HG02678 (cell line): Measurements from ENCODE around the gene P2RY14.

Experiments
- ATAC-seq: cut with Tn5 transposase; IDR thresholded peaks from one replicate; pipeline ENCODE4 v1.9.1; 2021; ENCODE audit warnings: mild to moderate bottlenecking, moderate library complexity; ENCODE audit not compliant: unreplicated experiment

The P2RY14 gene

DNA sequence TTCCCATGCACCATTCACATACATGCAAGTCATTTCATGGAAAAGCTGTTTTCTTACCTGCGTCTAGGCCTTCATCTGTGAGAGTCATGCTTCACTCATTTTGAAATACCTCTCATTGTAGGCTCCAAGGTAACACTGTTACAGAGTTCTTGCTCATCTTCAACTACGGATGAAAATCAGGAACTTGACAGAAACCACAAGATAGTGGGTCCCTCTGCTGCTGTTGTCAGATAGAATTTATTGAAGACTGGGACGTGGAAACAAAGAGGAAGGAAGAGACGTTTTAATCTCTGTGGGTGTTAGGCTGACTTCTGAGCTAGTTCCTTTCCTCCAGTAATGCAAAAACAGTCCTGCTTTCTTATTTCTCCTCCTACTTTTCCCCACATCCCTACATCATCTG, at the start of gene P2RY14:
Gene P2RY14, minus strand, starts transcription at position 313 of the 400 bp plus-strand sequence. CDS start 64,226 bp downstream, outside the sequence.
- ATAC-seq: no peak

DNA sequence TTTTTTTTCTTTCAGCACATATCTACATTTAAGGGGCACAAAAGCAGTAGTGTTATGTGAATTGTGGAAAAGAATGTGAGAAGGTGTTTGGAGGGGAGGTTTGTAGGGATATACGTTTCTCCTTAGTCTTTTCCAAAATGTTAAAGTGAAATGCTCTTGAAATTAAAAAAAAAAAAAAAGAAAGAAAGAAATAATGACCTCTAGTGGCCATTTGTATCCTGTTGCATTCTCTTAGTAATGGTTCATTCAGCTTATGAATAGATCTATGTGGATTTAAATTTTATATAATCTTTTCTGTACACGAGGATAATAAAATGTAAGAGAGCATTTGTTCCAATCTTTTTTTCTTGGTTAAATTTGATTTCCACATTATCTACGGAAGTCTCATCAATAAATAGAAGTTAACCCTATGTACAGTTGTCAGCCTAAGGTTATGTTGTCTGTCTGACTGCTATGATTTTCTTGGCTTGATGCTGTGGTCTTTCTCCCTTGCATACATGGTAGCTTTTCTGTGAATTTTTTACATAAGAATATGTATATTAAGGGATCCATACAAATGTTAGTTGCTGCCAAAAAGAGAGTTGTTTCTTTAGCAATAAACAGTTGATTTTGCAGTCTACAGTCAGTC, 49.3 kb upstream of the P2RY14 start:
- ATAC-seq: no peak

DNA sequence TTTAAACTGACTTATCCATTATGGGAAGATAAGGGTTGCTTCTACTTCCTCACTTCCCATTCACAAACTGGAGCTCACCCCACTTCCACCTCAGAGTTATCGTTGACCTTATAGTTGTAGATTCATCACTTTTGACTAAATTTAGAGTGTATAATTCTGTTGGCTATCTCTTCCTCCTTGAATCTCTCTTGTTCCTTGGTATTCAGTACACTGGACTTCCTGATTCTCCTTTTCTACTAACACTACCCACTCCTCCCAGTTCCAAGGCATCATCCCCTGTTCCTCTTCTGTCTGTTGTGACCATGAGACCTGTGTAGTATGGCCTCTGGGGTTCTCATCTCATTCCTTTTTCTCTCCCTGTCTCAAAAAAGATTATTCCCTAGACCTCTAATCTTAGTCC, 44.2 kb upstream of the P2RY14 start:
- ATAC-seq: no peak

GRCh38 chr3:151321526-151321925, 43.2 kb upstream of the P2RY14 start:
- ATAC-seq: no peak

GRCh38 chr3:151320131-151320530, 41.8 kb upstream of the P2RY14 start:
- no peak for ATAC-seq

DNA sequence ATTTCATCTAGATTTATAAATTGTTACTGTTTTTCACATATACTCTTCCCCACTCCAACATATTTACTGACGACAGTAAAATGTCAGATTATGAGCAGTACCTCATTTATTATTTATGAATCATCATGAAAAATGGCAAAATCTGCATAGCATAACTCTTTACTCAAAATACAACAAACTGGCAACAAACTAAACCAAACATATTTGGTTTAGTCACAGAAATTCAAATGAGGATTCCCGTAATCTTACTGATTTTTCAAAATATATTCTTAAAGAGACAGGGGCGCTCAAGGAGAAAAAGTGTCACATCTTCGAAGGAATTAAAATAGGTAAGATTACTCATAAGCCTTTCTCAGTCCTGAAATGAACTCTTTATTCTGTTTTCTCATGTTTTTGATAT, 41.3 kb upstream of the P2RY14 start:
- no peak for ATAC-seq

GRCh38 chr3:151318991-151319390, 40.6 kb upstream of the P2RY14 start:
- ATAC-seq: no peak

- no peak for ATAC-seq
Observed at GRCh38 chr3:151318313-151318712, 40.0 kb upstream of the P2RY14 start.

- no peak for ATAC-seq
Observed at GRCh38 chr3:151316267-151316991, 38.1 kb upstream of the P2RY14 start, which contains the start of gene GPR87. GPR87 (minus strand) TSS chr3:151316820; CDS start chr3:151300100, 16,720 bp downstream.

DNA sequence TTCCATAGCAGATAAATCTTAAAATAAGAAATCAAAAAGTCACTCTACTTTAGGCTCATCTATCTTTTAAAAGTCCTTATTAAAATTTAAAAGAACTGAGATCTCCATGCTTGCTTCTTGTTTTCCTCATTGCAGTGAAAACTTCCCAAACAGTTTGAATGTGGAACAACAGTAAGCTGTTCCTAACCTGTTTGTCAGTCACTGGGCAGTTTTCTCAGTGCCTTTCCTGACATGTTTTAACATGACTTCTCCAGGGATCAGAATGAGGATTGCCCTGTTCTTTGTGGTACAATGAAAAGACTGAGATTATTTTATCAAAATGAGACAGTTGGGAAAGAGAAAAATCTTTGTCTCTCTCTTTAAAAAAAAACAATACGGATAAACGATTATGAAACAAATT, 37.5 kb upstream of the P2RY14 start:
- no peak for ATAC-seq

GRCh38 chr3:151315136-151315535, 36.8 kb upstream of the P2RY14 start:
- ATAC-seq: no peak

DNA sequence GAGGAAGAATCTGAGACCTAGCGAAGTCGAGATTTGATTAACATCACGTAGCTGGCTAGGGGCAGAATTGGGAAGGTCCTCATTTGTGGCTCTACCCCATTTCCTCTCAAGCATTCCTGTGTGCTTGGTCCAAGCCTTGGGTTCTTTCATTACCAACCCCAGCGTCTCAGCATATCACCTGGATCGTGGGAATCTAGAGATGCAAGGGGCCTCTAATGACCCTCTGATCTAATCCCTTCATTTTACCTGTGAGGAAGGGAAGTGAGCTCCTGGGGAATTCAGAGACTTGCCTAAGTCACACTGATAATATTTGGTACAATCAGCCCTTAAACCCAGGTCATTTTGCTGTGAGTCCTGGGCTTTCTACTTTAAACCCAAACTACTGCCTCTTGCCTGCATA, 36.3 kb upstream of the P2RY14 start:
- ATAC-seq: no peak

DNA sequence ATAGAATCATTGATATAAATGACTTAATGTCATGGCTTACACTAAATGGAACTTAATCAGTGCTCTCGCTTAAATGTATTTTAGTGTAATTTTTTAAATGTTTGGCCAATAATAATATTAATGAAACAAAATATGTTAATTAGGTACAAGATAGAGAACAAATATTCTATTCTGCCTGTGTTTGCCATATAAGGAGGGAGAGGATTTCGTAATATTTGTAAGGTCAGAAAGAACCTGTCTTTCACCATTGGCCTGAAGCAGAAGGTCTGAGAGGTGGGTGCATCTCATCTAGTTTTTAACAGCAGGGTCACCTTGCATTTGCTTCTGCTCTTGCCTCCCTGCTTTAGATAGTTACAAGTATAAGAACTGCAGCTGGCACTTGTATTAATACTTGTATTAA, 35.8 kb upstream of the P2RY14 start:
- no peak for ATAC-seq

DNA sequence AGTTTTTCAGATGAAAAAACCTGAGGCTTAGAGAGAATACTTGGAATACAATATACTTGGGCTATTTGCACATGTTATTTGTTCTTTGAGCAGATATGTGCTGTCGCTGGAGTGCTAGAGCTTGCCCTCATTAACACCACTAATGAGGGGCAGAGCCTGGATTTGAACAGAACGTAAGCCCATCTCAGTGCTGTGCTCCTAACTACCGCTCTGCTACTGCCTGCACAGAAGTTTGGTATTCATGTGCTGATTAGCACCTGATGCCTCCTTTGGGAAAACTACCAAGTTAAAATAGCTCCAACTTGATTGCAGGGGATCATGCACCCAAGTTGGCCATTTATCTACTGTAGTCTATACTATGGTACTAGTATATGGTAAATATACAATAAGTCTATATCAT, 34.6 kb upstream of the P2RY14 start:
- no peak for ATAC-seq

GRCh38 chr3:151309566-151309965, 31.2 kb upstream of the P2RY14 start:
- no peak for ATAC-seq

DNA sequence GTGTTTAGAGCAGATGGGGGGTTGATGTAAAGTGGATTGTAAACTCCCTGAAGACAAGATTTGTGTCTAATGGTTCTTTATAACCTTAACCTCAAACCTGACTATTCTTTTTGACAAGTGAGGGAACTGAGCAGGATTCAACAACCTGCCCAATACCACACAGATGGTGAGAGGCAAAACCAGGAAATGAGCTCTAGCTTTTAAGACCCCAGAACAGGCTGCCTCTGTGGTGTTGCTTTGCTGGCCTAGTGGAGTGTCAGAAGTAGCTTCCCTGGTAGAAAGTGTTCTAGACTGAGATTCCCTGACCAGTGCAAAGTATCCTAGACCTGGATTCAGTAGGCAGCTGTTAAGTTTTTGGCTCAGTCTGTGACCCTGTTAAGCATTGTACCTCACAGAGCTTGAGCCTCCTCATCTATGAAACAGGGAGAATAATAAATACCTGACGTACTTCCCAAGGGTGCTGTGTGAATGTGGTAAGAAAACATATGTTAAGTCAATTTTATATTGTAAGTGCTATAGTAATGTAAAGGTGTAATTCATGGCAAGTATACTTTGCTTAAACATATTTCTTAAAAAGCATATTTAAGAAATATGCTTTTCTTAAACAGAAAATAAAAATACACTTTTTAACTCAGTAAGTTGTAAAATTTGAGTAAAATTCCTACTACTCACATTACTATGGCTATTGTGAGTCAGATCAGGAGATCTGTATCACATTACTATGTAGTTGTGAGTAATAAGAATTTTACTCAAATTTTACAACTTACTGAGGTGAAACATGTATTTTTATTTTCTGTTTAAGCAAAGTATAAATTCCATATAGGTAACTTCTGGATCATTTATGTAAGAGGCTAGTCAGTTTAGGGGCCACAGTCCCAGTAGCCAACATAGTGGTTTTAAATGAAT, 29.5 kb upstream of the P2RY14 start:
- ATAC-seq: no peak

GRCh38 chr3:151307131-151307530, 28.8 kb upstream of the P2RY14 start:
- no peak for ATAC-seq

DNA sequence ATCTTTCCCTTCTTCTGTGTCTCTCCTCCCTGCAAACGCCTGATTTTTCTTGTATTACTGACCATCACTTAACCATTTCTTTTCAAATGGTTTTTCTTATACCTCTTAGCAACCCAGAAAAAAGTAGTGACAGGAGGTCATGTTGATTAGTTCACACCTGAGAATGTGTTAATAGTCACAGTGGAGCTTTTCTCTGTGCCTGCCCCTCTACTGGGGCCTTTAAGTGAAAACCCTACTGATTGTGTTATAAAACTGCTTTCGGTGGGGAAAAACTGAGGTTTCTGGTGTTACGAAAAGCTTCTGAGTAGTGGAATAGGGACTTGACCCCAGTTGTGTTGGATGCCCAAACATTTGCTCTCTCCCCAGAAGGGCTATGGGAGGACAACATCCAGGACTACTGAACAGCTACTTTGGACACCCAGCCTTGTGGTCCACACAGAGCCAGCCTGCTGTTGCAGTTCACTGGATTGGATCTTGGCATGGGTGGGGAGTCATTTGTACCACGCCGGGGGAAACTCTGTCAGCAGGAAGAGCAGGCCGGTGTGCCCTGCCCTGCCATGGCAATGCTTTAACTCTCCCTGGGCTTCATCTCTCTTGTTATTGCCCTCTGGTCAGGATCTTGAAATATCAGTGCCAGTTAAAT, 27.9 kb upstream of the P2RY14 start:
- no peak for ATAC-seq

DNA sequence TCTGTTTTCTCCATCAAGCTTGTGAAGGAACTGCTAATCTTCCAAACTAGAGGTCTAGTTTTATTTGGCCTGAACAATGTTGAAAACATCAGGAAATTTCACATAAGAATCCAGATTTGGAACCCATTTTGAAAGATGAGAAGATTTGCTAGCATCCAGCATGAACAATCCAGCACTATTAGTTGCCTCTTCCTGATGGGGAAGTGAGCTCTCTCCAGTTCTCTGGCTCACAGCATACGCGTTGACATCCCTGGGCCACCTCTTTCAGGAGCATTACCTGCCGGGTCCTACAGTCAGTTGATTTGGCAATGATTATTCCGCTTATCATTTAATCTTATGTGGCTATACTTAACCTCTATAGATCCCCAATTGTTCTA, 27.4 kb upstream of the P2RY14 start:
- no peak for ATAC-seq

- no peak for ATAC-seq
Observed at GRCh38 chr3:151305060-151305774, 26.9 kb upstream of the P2RY14 start.
